ENCODE results near the gene GHRL. TPM values are rescaled to one million over a fixed set of nuclear protein-coding genes. Genes with fewer than 3 reads are reported as not detected.
"Not testable (repeated sequence)": the region's sequence is repeated elsewhere in the genome, so short reads cannot be mapped to it uniquely, and the experiment has no call there.

The GHRL gene
- total and polyA plus RNA-seq, 2 donors (not counting 3 experiments of a cell fraction or from before 2014, with no cell fraction given), result not detected

- Histone ChIP-seq H3K9ac (replicated peaks; ENCODE audit: extremely low read depth, insufficient read depth, low read length) (no peak overlapping the region), H4K20me1 (replicated peaks; ENCODE audit: control insufficient read depth, extremely low read depth, insufficient read depth, low read length) (peaks cover 12% of the 10 kb centered on the region), H2AFZ (ENCODE audit: low read depth, low read length) (no peak overlapping the region), H3K79me2 (ENCODE audit: control insufficient read depth, insufficient read depth, low read length) (peaks cover 48% of the 10 kb centered on the region), H3K4me2 (ENCODE audit: insufficient read depth, low read length) (no peak overlapping the region), H3K9me3 (replicated peaks; ENCODE audit: control insufficient read depth, insufficient read depth, low read length) (no peaks in the 10 kb centered on the region), H3K36me3 (ENCODE audit: control insufficient read depth in 2 of 2, extremely low read depth in 1 of 2, insufficient read depth in 2 of 2, low read length in 2 of 2) (peaks cover 8 to 13% of the 10 kb centered on the region in 2 experiments), H3K27ac (ENCODE audit: insufficient read depth, low read depth, low read length) (no peak overlapping the region), H3K27me3 (ENCODE audit: control insufficient read depth in 2 of 2, insufficient read depth in 2 of 2, low read length in 2 of 2) (no peaks in the 10 kb centered on the region), H3K4me3 (replicated peaks in 1 of 3; ENCODE audit: insufficient read depth in 1 of 3, low read depth in 1 of 3, low read length in 3 of 3) (no peak overlapping the region), H3K9me1 (replicated peaks; ENCODE audit: control insufficient read depth, extremely low read depth, insufficient read depth, low read length) (no peaks in the 10 kb centered on the region), H3K4me1 (ENCODE audit: control insufficient read depth, extremely low read depth, insufficient read depth, low read length) (peaks cover 8% of the 10 kb centered on the region)
- POLR2A ChIA-PET, result no interaction called here
- FAIRE-seq (no peak), DNase-seq (ENCODE audit: low read depth, low spot score) (no peak)
- TF ChIP-seq EZH2 (IDR thresholded peaks at IDR 0.05; ENCODE audit: borderline replicate concordance, low read depth, low read length, severe bottlenecking) (no peak), MYC (IDR thresholded peaks at IDR 0.05; ENCODE audit: low read depth, low read length) (no peak), FOS (IDR thresholded peaks at IDR 0.05; ENCODE audit: borderline replicate concordance, insufficient read depth, low read length) (no peak), POLR2A (IDR thresholded peaks at IDR 0.05; ENCODE audit: low read depth, low read length) (no peak), GATA2 (IDR thresholded peaks at IDR 0.05; ENCODE audit: insufficient read depth, insufficient read length, low read depth, low read length) (no peak), JUN (IDR thresholded peaks at IDR 0.05; ENCODE audit: borderline replicate concordance, insufficient read depth, insufficient read length, low read depth) (no peak), POLR2AphosphoS5 (IDR thresholded peaks at IDR 0.05; ENCODE audit: insufficient read depth, low read depth, low read length) (no peak)
- TF ChIP-seq, protein P1, sequence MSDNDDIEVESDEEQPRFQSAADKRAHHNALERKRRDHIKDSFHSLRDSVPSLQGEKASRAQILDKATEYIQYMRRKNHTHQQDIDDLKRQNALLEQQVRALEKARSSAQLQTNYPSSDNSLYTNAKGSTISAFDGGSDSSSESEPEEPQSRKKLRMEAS (IDR thresholded peaks at IDR 0.05; ENCODE audit: insufficient read depth, insufficient read length), result no peak
- TF ChIP-seq, protein P2, sequence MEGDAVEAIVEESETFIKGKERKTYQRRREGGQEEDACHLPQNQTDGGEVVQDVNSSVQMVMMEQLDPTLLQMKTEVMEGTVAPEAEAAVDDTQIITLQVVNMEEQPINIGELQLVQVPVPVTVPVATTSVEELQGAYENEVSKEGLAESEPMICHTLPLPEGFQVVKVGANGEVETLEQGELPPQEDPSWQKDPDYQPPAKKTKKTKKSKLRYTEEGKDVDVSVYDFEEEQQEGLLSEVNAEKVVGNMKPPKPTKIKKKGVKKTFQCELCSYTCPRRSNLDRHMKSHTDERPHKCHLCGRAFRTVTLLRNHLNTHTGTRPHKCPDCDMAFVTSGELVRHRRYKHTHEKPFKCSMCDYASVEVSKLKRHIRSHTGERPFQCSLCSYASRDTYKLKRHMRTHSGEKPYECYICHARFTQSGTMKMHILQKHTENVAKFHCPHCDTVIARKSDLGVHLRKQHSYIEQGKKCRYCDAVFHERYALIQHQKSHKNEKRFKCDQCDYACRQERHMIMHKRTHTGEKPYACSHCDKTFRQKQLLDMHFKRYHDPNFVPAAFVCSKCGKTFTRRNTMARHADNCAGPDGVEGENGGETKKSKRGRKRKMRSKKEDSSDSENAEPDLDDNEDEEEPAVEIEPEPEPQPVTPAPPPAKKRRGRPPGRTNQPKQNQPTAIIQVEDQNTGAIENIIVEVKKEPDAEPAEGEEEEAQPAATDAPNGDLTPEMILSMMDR (IDR thresholded peaks at IDR 0.05; ENCODE audit: extremely low read depth in 1 of 2, insufficient read depth in 1 of 2, low read depth in 1 of 2, low read length in 2 of 2), result no peak
- intact Hi-C loops (cut with micrococcal nuclease), result no loop called here
- no TSS peak for BruUV-seq (replicated peaks)
- CTCF ChIA-PET, result interaction anchor here (2.3 kb wide), 1 partner anchor 10 kb away, joined by 5 read pairs; no protein-coding TSS in a partner anchor
- dilution Hi-C loops (cut with MboI; ENCODE audit: extremely low pct_ligation_motif_present, low sequenced_read_pairs), result no loop called here
Measured at GRCh38 chr3:10272977-10273376, 19.8 kb downstream of the GHRL start.

- H3K4me3 ChIP-seq (replicated peaks in 1 of 3; ENCODE audit: insufficient read depth in 1 of 3, low read depth in 1 of 3, low read length in 3 of 3); DNase-seq (ENCODE audit: low read depth, low spot score); FAIRE-seq; H3K27ac ChIP-seq (ENCODE audit: insufficient read depth, low read depth, low read length); dilution Hi-C loops (cut with MboI; ENCODE audit: extremely low pct_ligation_motif_present, low sequenced_read_pairs); intact Hi-C loops (cut with micrococcal nuclease); POLR2A ChIA-PET; H3K27me3 ChIP-seq (ENCODE audit: control insufficient read depth in 2 of 2, insufficient read depth in 2 of 2, low read length in 2 of 2); H3K9me1 ChIP-seq (replicated peaks; ENCODE audit: control insufficient read depth, extremely low read depth, insufficient read depth, low read length); H3K9me3 ChIP-seq (replicated peaks; ENCODE audit: control insufficient read depth, insufficient read depth, low read length); H2AFZ ChIP-seq (ENCODE audit: low read depth, low read length); BruUV-seq (replicated peaks); H3K9ac ChIP-seq (replicated peaks; ENCODE audit: extremely low read depth, insufficient read depth, low read length); H3K4me2 ChIP-seq (ENCODE audit: insufficient read depth, low read length): not testable (repeated sequence)
- Histone ChIP-seq H4K20me1 (replicated peaks; ENCODE audit: control insufficient read depth, extremely low read depth, insufficient read depth, low read length) (peaks cover 14% of the 10 kb centered on the region), H3K79me2 (ENCODE audit: control insufficient read depth, insufficient read depth, low read length) (peaks cover 48% of the 10 kb centered on the region), H3K4me1 (ENCODE audit: control insufficient read depth, extremely low read depth, insufficient read depth, low read length) (peaks cover 13% of the 10 kb centered on the region), H3K36me3 (ENCODE audit: control insufficient read depth in 2 of 2, extremely low read depth in 1 of 2, insufficient read depth in 2 of 2, low read length in 2 of 2) (peaks cover 8 to 13% of the 10 kb centered on the region in 2 experiments)
- CTCF ChIA-PET, result interaction anchor here (0.6 to 2.3 kb wide), 5 partner anchors 10 to 80 kb away, joined by 3 to 5 read pairs (median 3); no protein-coding TSS in a partner anchor
Measured at GRCh38 chr3:10272476-10272875, 20.3 kb downstream of the GHRL start.

Measured in endothelial cell of umbilical vein (primary cell).